K562 (cell line): ENCODE results near the gene RPL28. TPM values are rescaled to one million over a fixed set of nuclear protein-coding genes. Genes with fewer than 3 reads are reported as not detected.

Source experiments
- CTBP1 ChIP-seq: fragments of 450-650 bp; IDR thresholded peaks from 2 replicates; pipeline ENCODE4 v1.6.1; 2016; ENCODE audit warnings: borderline replicate concordance
- JUND ChIP-seq, 2 experiments: IDR thresholded peaks; 2 replicates in 1 of 2; 3 replicates in 1 of 2; pipeline ENCODE4 v1.6.1; 2011; ENCODE audit warnings: borderline replicate concordance in 2 of 2, low read depth in 2 of 2, low read length in 2 of 2, improper control_type of control experiment in 1 of 2, missing biosample characterization in 1 of 2, missing genetic modification characterization in 1 of 2, missing genetic modification reagents in 1 of 2
- L3MBTL2 ChIP-seq: fragments of 450-650 bp; IDR thresholded peaks from 2 replicates; pipeline ENCODE4 v1.6.1; 2016; ENCODE audit warnings: mild to moderate bottlenecking, moderate library complexity
- MBD2 ChIP-seq: sonication (generic); IDR thresholded peaks from 2 replicates; pipeline ENCODE4 v1.6.1; 2016; ENCODE audit warnings: low read depth, borderline replicate concordance
- MCM2 ChIP-seq: fragments of 450-650 bp; IDR thresholded peaks from 2 replicates; pipeline ENCODE4 v1.6.1; 2017; ENCODE audit warnings: low read depth, mild to moderate bottlenecking
- MTA3 ChIP-seq: fragments of 450-650 bp; formaldehyde crosslinking; IDR thresholded peaks from 2 replicates; pipeline ENCODE4 v1.6.1; 2017; ENCODE audit warnings: mild to moderate bottlenecking, borderline replicate concordance
- RAD21 ChIP-seq, 2 experiments: fragments of 250-450 bp in 1 of 2; fragments of 450-650 bp in 1 of 2; sonication (Bioruptor Pico) in 1 of 2; formaldehyde crosslinking in 1 of 2; IDR thresholded peaks in 1 of 2; conservative IDR thresholded peaks in 1 of 2; 2 replicates each; pipeline versions ENCODE4 v1.4.0 to v1.8.0; 2020 to 2022; ENCODE audit warnings: mild to moderate bottlenecking in 2 of 2, moderate library complexity in 1 of 2
- STAG1 ChIP-seq: sonication (generic); formaldehyde crosslinking; IDR thresholded peaks from 2 replicates; pipeline ENCODE4 v1.5.0; 2020; ENCODE audit warnings: missing genetic modification reagents, borderline replicate concordance
- ZNF778 ChIP-seq: fragments of 450-650 bp; formaldehyde crosslinking; IDR thresholded peaks from 2 replicates; pipeline ENCODE4 v1.4.0; 2020; ENCODE audit warnings: mild to moderate bottlenecking, moderate library complexity
- polyA plus RNA-seq, 8 experiments: library from polyadenylated mRNA; depleted of rRNA in 4 of 8; stranded (reverse) in 5 of 8; unstranded in 3 of 8; fragments of >200 nt; fragmentation: Nextera tagmentation in 2 of 8; fragmentation: Illumina TruSeq in 1 of 8; extraction: Ambion mirVana in 2 of 8; extraction: Trizol in 1 of 8; gene quantifications; 2 replicates each; pipeline versions ENCODE4 v1.2.1 to v1.2.3, GENCODE V29; 2011 to 2014; ENCODE audit warnings: inconsistent platforms in 1 of 8, missing spikeins in 1 of 8
- total RNA-seq, 7 experiments: library from RNA; depleted of rRNA in 6 of 7; stranded (reverse); fragments of >200 nt in 6 of 7; fragmentation: Illumina TruSeq in 2 of 7; extraction: Trizol in 2 of 7; gene quantifications; 2 replicates each; pipeline versions ENCODE4 v1.2.1 to v1.2.3, GENCODE V29; 2011 to 2021; ENCODE audit warnings: low replicate concordance in 1 of 7
- TF ChIP-seq, protein P1 (sequence below): sonication (generic); formaldehyde crosslinking; IDR thresholded peaks from 2 replicates; pipeline ENCODE4 v1.8.0; 2022; ENCODE audit warnings: mild to moderate bottlenecking, missing genetic modification reagents
- TF ChIP-seq, protein P2 (sequence below), 3 experiments: IDR thresholded peaks in 2 of 3; conservative IDR thresholded peaks in 1 of 3; 2 replicates each; pipeline ENCODE4 v1.5.1; 2011 to 2012; ENCODE audit warnings: low read length in 3 of 3, mild to moderate bottlenecking in 3 of 3, control low read depth in 2 of 3, improper control_type of control experiment in 1 of 3, inconsistent platforms in 1 of 3, low read depth in 1 of 3, mixed read lengths in 1 of 3, moderate library complexity in 1 of 3; ENCODE audit not compliant: insufficient read depth in 2 of 3
- TF ChIP-seq, protein P3 (sequence below), 2 experiments: fragments of 450-650 bp; formaldehyde crosslinking in 1 of 2; IDR thresholded peaks; 2 replicates each; pipeline versions ENCODE4 v1.4.0 to v1.6.1; 2014 to 2020; ENCODE audit warnings: mild to moderate bottlenecking in 2 of 2, borderline replicate concordance in 1 of 2, low read depth in 1 of 2

RPL28 gene
- total and polyA plus RNA-seq, 9 of the 15 experiments (the other 6 are each of a cell fraction or from before 2014, with no cell fraction given) = 124 to 3,106 (median 622) TPM

GRCh38 chr19:55418185-55418584, 32.5 kb downstream of the RPL28 start (continued):
- TF ChIP-seq STAG1 (CRISPR knock-in tag) (peak; percentile 77; the same call in 1 of the 2 replicates), MTA3 (0 out of 2 replicates have a peak, but pooled peaks have one; percentile 35), ZNF778 (CRISPR knock-in tag) (no peak), MCM2 (no peak), RAD21 (CRISPR knock-in tag; conservative IDR thresholded peaks at IDR 0.05 in 1 of 2, IDR thresholded peaks at IDR 0.05 in 1 of 2) (peak; percentile 81 to 91), JUND (IDR thresholded peaks at IDR 0.05; ENCODE audit: borderline replicate concordance, low read depth, low read length) (0 out of 2 replicates have a peak, but pooled peaks have one; percentile 13), JUND (tag; IDR thresholded peaks at IDR 0.05; ENCODE audit: borderline replicate concordance, low read depth, low read length) (no peak; the same call in 2 of the 3 replicates), MBD2 (0 out of 2 replicates have a peak, but pooled peaks have one; percentile 19), CTBP1 (peak; percentile 48), L3MBTL2 (peak; percentile 88)
- TF ChIP-seq, protein P1, sequence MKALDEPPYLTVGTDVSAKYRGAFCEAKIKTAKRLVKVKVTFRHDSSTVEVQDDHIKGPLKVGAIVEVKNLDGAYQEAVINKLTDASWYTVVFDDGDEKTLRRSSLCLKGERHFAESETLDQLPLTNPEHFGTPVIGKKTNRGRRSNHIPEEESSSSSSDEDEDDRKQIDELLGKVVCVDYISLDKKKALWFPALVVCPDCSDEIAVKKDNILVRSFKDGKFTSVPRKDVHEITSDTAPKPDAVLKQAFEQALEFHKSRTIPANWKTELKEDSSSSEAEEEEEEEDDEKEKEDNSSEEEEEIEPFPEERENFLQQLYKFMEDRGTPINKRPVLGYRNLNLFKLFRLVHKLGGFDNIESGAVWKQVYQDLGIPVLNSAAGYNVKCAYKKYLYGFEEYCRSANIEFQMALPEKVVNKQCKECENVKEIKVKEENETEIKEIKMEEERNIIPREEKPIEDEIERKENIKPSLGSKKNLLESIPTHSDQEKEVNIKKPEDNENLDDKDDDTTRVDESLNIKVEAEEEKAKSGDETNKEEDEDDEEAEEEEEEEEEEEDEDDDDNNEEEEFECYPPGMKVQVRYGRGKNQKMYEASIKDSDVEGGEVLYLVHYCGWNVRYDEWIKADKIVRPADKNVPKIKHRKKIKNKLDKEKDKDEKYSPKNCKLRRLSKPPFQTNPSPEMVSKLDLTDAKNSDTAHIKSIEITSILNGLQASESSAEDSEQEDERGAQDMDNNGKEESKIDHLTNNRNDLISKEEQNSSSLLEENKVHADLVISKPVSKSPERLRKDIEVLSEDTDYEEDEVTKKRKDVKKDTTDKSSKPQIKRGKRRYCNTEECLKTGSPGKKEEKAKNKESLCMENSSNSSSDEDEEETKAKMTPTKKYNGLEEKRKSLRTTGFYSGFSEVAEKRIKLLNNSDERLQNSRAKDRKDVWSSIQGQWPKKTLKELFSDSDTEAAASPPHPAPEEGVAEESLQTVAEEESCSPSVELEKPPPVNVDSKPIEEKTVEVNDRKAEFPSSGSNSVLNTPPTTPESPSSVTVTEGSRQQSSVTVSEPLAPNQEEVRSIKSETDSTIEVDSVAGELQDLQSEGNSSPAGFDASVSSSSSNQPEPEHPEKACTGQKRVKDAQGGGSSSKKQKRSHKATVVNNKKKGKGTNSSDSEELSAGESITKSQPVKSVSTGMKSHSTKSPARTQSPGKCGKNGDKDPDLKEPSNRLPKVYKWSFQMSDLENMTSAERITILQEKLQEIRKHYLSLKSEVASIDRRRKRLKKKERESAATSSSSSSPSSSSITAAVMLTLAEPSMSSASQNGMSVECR (CRISPR knock-in tag) = peak; percentile 51; the same call in 1 of the 2 replicates
- TF ChIP-seq, protein P2, sequence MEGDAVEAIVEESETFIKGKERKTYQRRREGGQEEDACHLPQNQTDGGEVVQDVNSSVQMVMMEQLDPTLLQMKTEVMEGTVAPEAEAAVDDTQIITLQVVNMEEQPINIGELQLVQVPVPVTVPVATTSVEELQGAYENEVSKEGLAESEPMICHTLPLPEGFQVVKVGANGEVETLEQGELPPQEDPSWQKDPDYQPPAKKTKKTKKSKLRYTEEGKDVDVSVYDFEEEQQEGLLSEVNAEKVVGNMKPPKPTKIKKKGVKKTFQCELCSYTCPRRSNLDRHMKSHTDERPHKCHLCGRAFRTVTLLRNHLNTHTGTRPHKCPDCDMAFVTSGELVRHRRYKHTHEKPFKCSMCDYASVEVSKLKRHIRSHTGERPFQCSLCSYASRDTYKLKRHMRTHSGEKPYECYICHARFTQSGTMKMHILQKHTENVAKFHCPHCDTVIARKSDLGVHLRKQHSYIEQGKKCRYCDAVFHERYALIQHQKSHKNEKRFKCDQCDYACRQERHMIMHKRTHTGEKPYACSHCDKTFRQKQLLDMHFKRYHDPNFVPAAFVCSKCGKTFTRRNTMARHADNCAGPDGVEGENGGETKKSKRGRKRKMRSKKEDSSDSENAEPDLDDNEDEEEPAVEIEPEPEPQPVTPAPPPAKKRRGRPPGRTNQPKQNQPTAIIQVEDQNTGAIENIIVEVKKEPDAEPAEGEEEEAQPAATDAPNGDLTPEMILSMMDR (IDR thresholded peaks at IDR 0.05 in 2 of 3, conservative IDR thresholded peaks at IDR 0.05 in 1 of 3; ENCODE audit: insufficient read depth in 2 of 3, low read depth in 1 of 3, low read length in 3 of 3) = peak; percentile 76 to 92 (median 82)
- TF ChIP-seq, protein P3, sequence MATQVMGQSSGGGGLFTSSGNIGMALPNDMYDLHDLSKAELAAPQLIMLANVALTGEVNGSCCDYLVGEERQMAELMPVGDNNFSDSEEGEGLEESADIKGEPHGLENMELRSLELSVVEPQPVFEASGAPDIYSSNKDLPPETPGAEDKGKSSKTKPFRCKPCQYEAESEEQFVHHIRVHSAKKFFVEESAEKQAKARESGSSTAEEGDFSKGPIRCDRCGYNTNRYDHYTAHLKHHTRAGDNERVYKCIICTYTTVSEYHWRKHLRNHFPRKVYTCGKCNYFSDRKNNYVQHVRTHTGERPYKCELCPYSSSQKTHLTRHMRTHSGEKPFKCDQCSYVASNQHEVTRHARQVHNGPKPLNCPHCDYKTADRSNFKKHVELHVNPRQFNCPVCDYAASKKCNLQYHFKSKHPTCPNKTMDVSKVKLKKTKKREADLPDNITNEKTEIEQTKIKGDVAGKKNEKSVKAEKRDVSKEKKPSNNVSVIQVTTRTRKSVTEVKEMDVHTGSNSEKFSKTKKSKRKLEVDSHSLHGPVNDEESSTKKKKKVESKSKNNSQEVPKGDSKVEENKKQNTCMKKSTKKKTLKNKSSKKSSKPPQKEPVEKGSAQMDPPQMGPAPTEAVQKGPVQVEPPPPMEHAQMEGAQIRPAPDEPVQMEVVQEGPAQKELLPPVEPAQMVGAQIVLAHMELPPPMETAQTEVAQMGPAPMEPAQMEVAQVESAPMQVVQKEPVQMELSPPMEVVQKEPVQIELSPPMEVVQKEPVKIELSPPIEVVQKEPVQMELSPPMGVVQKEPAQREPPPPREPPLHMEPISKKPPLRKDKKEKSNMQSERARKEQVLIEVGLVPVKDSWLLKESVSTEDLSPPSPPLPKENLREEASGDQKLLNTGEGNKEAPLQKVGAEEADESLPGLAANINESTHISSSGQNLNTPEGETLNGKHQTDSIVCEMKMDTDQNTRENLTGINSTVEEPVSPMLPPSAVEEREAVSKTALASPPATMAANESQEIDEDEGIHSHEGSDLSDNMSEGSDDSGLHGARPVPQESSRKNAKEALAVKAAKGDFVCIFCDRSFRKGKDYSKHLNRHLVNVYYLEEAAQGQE (IDR thresholded peaks at IDR 0.05; ENCODE audit: borderline replicate concordance) = peak; percentile 83
- TF ChIP-seq, protein P3 (CRISPR knock-in tag; IDR thresholded peaks at IDR 0.05; ENCODE audit: low read depth) = no peak
